ENCODE measurements around the gene PDK3.

The PDK3 gene

GRCh38 chrX:24464836-24465531, at the start of gene PDK3:
Gene PDK3 (plus strand): TSS chrX:24465286. CDS start chrX:24465456, 170 bp downstream.
- DNase-seq (ENCODE audit: low read depth): peak; percentile 42

- no peak for DNase-seq (ENCODE audit: low read depth)
Measured at GRCh38 chrX:24415921-24416320, 49.2 kb upstream of the PDK3 start.

GRCh38 chrX:24423960-24424359, 41.1 kb upstream of the PDK3 start:
- DNase-seq (ENCODE audit: low read depth): no peak

GRCh38 chrX:24424948-24425347, 40.1 kb upstream of the PDK3 start:
- DNase-seq (ENCODE audit: low read depth): no peak

GRCh38 chrX:24425806-24426205, 39.3 kb upstream of the PDK3 start:
- no peak for DNase-seq (ENCODE audit: low read depth)

- no peak for DNase-seq (ENCODE audit: low read depth)
Measured at GRCh38 chrX:24426340-24426913, 38.7 kb upstream of the PDK3 start.

GRCh38 chrX:24426921-24427746, 38.0 kb upstream of the PDK3 start:
- no peak for DNase-seq (ENCODE audit: low read depth)

- DNase-seq (ENCODE audit: low read depth): no peak
Measured at GRCh38 chrX:24427747-24428019, 37.4 kb upstream of the PDK3 start.

GRCh38 chrX:24428516-24428915, 36.6 kb upstream of the PDK3 start:
- no peak for DNase-seq (ENCODE audit: low read depth)

GRCh38 chrX:24435060-24435459, 30.0 kb upstream of the PDK3 start:
- no peak for DNase-seq (ENCODE audit: low read depth)

GRCh38 chrX:24443918-24444317, 21.2 kb upstream of the PDK3 start:
- no peak for DNase-seq (ENCODE audit: low read depth)

- no peak for DNase-seq (ENCODE audit: low read depth)
Measured at GRCh38 chrX:24444645-24445044, 20.4 kb upstream of the PDK3 start.

GRCh38 chrX:24448762-24449250, 16.3 kb upstream of the PDK3 start:
- no peak for DNase-seq (ENCODE audit: low read depth)

GRCh38 chrX:24463077-24463476, 2.0 kb upstream of the PDK3 start:
- no peak for DNase-seq (ENCODE audit: low read depth)

GRCh38 chrX:24464498-24464835, 619 bp upstream of the PDK3 start:
- DNase-seq (ENCODE audit: low read depth): no peak

GRCh38 chrX:24465532-24465865, 413 bp downstream of the PDK3 start:
- DNase-seq (ENCODE audit: low read depth): no peak

- DNase-seq (ENCODE audit: low read depth): no peak
Measured at GRCh38 chrX:24466025-24466424, 939 bp downstream of the PDK3 start.

GRCh38 chrX:24468245-24468644, 3.2 kb downstream of the PDK3 start:
- no peak for DNase-seq (ENCODE audit: low read depth)

GRCh38 chrX:24471808-24472207, 6.7 kb downstream of the PDK3 start:
- no peak for DNase-seq (ENCODE audit: low read depth)

GRCh38 chrX:24475480-24475879, 10.4 kb downstream of the PDK3 start:
- no peak for DNase-seq (ENCODE audit: low read depth)

GRCh38 chrX:24478509-24478908, 13.4 kb downstream of the PDK3 start:
- DNase-seq (ENCODE audit: low read depth): no peak

GRCh38 chrX:24479924-24480323, 14.8 kb downstream of the PDK3 start:
- DNase-seq (ENCODE audit: low read depth): no peak

GRCh38 chrX:24480400-24480865, 15.3 kb downstream of the PDK3 start:
- no peak for DNase-seq (ENCODE audit: low read depth)

Measured in HS-5 (cell line).